HG03108 (cell line): ENCODE measurements around the gene SEM1.
"Not testable (repeated sequence)": the region's sequence is repeated elsewhere in the genome, so short reads cannot be mapped to it uniquely, and the experiment has no call there.

ENCODE experiments used
- ATAC-seq: cut with Tn5 transposase; IDR thresholded peaks from one replicate; pipeline ENCODE4 v1.9.1; 2021; ENCODE audit warnings: moderate library complexity; ENCODE audit not compliant: unreplicated experiment

The SEM1 gene

DNA sequence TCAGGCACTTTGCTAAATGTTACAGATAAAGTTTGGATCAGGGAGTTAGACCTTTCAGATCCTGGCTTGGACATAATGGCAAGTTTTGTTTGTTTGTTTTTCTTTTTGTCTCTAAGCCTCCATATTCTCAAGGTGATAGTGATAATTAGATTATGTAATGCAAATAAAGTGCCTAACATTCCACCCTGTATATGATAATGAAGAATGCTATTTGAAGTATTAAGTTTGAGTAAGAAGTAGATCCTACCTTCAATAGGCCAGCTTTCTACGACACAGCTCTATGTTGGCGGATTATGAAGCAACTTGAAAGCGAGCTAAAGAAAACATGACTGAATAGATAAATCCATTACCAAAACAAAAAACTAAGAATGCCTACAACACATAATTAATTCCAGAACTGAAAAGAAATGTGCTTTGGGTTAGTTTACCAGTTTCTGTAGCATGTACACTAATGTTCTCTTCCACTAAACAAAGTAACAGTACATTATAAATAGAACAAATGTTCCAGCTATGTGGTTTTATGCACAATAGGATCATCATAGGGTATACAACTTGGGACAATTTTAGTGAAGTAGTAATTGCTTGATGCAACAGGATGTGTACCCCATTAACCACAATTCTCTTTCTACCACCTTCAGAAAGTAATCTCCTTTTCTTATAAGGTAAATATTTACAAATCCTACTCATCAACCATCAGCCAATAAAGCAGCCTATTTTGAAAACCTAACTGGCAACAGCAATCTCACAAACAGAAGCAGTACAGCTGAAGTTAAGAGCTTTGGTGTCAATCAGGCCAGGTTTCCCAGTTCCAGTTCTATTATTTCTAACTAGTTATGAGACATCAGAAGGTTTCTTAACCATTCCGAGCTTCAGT, 1.5 kb downstream of the SEM1 start:
- no peak for ATAC-seq

- no peak for ATAC-seq
These were observed 8.4 kb downstream of the SEM1 start for GRCh38 chr7:96701258-96701657.

DNA sequence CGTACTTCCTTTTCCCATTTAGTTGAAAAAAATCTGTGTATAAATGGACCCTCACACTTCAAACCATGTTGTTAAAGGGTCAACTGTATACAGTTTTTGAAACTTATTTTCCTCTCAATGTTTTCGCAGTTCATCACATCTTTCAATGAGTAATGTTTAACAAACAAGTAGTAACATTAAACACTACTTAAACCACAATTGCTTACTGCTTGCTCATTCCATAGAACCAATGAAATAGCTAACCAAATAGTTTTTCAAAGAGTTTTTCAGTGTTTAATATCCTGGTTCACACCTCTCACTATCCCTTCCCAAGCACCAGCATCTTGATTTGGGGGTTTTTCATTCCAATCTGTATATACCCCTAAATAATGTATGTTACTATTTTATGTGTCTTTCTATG, 9.1 kb downstream of the SEM1 start:
- no peak for ATAC-seq

DNA sequence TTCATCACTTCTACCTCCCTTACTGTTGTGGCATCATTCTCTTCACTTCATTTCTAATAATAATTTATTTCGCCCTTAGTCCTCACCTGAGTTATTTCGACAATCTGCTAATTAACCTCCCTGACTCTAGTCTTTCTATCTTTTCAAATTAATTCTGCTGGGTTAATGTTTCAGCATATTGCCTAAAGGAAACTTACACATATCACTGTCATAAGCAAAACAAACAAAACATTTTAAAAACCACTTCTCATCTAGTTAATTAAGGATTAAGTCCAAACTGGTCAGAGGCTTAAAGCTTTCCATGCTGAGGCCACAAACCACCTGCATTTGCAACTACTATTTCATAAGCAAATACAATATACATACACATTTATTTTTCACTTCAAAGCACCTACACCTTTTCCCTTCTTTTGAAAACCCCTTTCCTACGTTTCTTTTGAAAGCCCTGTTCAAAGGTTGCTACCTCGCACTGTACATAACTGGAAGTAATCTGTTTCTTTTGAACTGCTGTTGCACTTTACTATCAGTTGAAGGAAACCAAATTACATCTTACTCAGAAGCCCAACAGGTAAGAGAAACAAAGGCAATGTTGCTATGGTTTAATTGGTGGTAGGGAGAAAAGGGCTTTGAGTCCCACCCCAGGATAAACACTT, 10.3 kb downstream of the SEM1 start:
- no peak for ATAC-seq

DNA sequence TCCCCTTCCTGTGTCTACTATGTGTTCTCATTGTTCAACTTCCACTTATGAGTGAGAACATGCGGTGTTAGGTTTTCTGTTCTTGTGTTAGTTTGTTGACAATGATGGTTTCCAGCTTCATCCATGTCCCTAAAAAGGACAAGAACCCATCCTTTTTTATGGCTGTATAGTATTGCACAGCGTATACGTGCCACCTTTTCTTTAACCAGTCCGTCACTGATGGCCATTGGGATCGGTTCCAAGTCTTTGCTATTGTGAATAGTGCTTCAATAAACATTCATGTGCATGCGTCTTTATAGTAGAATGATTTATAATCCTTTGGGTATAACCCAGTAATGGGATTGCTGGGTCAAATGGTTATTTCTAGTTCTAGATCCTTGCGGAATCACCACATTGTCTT, 11.2 kb downstream of the SEM1 start:
- ATAC-seq, result not testable (repeated sequence)

DNA sequence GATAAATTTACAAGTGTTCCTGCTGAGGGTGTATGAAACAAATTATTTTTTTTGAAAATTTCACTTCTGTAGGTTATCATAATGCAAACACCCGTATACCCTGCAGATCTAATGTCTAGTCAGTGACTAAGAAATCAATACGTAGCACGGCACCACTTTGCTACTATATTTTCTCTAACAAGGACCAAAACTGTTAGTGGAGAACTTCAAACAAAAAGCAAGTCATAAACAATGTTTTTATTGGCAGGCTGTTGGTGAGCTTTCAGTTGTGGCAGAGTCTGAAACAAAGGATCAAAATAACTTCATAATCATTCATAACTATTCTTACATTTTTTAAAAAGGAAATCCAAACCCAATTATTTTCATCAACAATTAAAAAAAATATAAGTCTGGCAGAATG, 11.8 kb downstream of the SEM1 start:
- ATAC-seq, result no peak

GRCh38 chr7:96695581-96695980, 14.1 kb downstream of the SEM1 start:
- ATAC-seq, result no peak

- ATAC-seq, result no peak
These were observed 15.6 kb downstream of the SEM1 start for GRCh38 chr7:96694082-96694481.

- no peak for ATAC-seq
These were observed 17.9 kb downstream of the SEM1 start for GRCh38 chr7:96691702-96692101.

GRCh38 chr7:96689414-96689813, 20.2 kb downstream of the SEM1 start:
- ATAC-seq, result no peak

DNA sequence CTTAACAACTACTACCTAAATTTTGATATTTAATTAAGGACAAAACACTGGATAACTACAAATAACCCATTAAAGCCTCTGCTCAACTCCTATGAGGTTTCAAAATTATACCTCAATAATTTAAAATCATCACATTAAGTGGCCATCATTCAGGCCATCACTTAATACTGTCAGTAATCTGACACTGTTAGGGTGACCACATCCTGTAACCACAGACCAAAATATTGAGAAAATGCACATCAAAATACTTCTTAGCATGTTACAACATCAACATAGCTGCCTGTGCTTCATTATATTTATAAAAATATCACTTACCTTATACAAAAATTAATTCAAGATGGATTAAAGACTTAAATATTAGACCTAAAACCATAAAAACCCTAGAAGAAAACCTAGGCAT, 23.3 kb downstream of the SEM1 start:
- no peak for ATAC-seq

DNA sequence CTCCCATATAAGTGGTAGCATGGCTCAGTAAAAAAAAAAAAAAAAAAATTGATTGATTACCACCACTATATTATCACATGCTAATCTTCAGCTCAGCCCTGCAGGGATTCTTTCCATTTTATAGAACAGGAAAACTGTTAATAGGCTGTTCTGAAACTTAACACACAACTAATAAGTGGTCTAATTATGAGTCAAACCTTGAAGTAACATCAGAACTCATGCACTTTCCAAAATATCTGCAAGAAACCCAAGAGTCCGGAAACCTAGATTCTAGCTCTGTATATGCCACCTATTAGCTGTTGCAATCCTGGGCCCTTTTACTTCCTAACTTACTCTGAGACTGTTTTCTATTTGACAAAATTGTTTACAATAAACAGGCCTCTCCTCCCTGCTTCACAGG, 23.9 kb downstream of the SEM1 start:
- ATAC-seq, result peak; percentile 59

- peak; percentile 69 for ATAC-seq
These were observed 24.3 kb downstream of the SEM1 start for GRCh38 chr7:96685353-96685752.

- no peak for ATAC-seq
These were observed 29.8 kb downstream of the SEM1 start for GRCh38 chr7:96679886-96680285.

- no peak for ATAC-seq
These were observed 32.7 kb downstream of the SEM1 start for GRCh38 chr7:96676919-96677318.

GRCh38 chr7:96675548-96675947, 34.1 kb downstream of the SEM1 start:
- no peak for ATAC-seq

- ATAC-seq, result no peak
These were observed 35.1 kb downstream of the SEM1 start for GRCh38 chr7:96674565-96674964.

DNA sequence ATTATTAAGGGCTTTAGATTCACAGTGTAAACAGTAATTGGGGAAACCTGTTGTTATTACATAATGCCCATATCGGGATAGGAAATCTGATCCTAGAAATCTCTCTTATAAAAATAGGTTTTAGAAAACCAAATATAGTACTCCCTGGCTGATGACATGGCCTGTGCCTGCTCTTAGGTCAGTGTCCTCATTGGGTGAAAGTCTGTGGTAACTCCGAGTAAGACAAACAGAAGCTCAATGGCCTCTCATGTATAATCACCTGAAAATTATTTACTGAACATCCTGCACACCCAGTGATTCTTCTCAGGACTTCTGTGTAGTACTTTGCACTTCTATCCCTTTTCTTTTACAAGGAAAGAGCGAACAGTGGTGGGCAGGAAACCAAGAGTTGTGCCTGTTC, 37.8 kb downstream of the SEM1 start:
- ATAC-seq, result no peak

DNA sequence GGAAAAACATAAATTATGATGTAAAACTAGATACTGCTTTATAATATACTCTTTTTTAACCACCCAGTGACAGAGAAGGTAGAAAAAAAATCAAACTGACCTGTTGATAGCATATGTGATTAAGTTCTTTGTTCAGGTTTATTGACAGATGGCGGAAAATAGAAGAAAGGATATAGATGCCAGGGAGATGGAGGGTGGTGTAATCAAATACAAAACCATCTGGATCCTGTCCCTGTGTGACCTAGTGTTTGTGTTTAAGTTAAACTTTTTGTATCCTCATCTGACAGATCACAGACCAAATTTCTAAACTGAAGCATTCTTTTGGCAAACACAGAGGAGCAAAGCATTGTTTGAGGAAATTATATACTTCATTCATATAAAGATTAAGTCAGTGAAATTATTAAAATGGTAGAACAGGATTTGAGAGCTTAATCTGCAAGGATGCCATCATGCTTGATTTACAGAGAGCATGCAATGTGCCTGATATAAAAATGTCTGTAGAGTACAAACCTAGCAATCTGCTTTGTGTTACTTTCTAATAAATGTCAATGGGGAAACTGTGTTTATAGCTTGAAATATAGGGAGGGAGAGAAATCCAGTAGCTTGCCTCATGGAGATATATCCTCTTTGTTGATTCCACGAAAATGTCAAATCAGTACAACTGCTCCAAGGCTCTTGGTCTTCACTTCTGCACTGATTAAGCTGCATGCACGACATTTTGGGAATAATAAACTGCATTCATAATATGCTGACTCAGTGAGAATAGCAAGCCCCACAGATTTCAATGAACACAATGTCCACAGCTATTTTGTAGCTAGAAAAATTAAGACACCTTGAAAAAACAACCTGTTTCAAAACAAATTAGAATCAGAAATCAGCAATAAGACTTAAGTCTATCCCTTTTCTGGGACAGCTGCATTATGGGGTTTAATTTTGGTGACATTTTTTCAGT, 39.0 kb downstream of the SEM1 start:
- no peak for ATAC-seq

DNA sequence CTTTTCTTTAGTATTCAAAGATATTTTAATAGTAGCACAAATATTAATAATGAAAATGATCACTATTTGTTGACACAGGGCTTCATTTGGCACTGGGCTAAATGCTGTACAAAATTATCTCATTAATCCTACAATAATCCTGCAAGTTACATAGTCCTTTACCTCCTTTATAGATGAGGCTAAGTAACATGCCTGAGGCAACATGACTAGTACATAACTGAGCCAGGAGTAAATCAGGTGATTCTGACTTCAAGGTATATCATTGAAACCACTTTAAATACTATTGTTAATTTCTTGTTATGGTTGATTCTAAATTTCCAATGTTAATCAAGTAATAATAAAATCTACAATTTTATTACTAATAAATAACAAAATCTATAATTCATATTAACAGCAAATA, 39.8 kb downstream of the SEM1 start:
- no peak for ATAC-seq

GRCh38 chr7:96667026-96667425, 42.6 kb downstream of the SEM1 start:
- no peak for ATAC-seq
